IPS DF 19.7 (cell line): ENCODE results near the gene PPM1F.

Experiments
- DNase-seq: peaks from one replicate; pipeline ENCODE4 v3.0.0-alpha.2; 2013; ENCODE audit warnings: low read depth, low spot score

PPM1F gene

GRCh38 chr22:21960200-21961126 is 7.8 kb upstream of the PPM1F start:
- no peak for DNase-seq

GRCh38 chr22:21959274-21960074 is 6.8 kb upstream of the PPM1F start:
- DNase-seq, result no peak

GRCh38 chr22:21958360-21959273 is 6.0 kb upstream of the PPM1F start:
- DNase-seq, result no peak

- no peak for DNase-seq
These were observed 650 bp downstream of the PPM1F start for GRCh38 chr22:21951931-21952465.

GRCh38 chr22:21951062-21951461 is 1.6 kb downstream of the PPM1F start:
- no peak for DNase-seq

GRCh38 chr22:21949948-21950347 is 2.7 kb downstream of the PPM1F start:
- DNase-seq, result no peak

- DNase-seq, result no peak
These were observed 3.1 kb downstream of the PPM1F start for GRCh38 chr22:21949569-21949918.

- no peak for DNase-seq
These were observed 3.7 kb downstream of the PPM1F start for GRCh38 chr22:21948824-21949568.

- no peak for DNase-seq
These were observed 4.3 kb downstream of the PPM1F start for GRCh38 chr22:21948390-21948789.

- no peak for DNase-seq
These were observed 5.3 kb downstream of the PPM1F start for GRCh38 chr22:21947040-21948014.

- DNase-seq, result no peak
These were observed 6.3 kb downstream of the PPM1F start for GRCh38 chr22:21946262-21946925.

- DNase-seq, result no peak
These were observed 7.0 kb downstream of the PPM1F start for GRCh38 chr22:21945453-21946261.

GRCh38 chr22:21944871-21945270 is 7.8 kb downstream of the PPM1F start:
- no peak for DNase-seq

- DNase-seq, result no peak
These were observed 8.8 kb downstream of the PPM1F start for GRCh38 chr22:21943571-21944448.

GRCh38 chr22:21942407-21943343 is 10.0 kb downstream of the PPM1F start:
- DNase-seq, result no peak

GRCh38 chr22:21941921-21942320 is 10.7 kb downstream of the PPM1F start:
- no peak for DNase-seq
